Activated naive CD8-positive, alpha-beta T cell treated with anti-CD3 and anti-CD28 coated beads, Interleukin-2, amount 10 ng/mL, durations not matched to agents 7 days and 5 days (primary cell): ENCODE results near the gene RNF150. TPM values are rescaled to one million over a fixed set of nuclear protein-coding genes. Genes with fewer than 3 reads are reported as not detected.

Experiments used
- ATAC-seq: fragments of 150-1000 bp; cut with Tn5 transposase; one replicate; pipeline ENCODE4 v1.10.0; 2021; ENCODE audit warnings: low read depth, moderate library complexity
- POLR2A ChIA-PET: fragments of 350-600 bp; sonication (Branson Sonifier 250); formaldehyde crosslinking; loops from one replicate; lab custom pipeline; 2021; ENCODE audit warnings: antibody characterized with exemption; lab: Charles Lee
- DNase-seq: peaks from one replicate; pipeline ENCODE4 v3.0.0; 2021
- H3K27ac Mint-ChIP-seq: one replicate; pipeline ENCODE4 v1.8.0; 2022; ENCODE audit warnings: mild to moderate bottlenecking, mixed read lengths
- H3K27me3 Mint-ChIP-seq: one replicate; pipeline ENCODE4 v1.8.0; 2022; ENCODE audit warnings: mild to moderate bottlenecking, moderate library complexity, mixed read lengths
- H3K36me3 Mint-ChIP-seq: one replicate; pipeline ENCODE4 v1.8.0; 2021; ENCODE audit warnings: mild to moderate bottlenecking, mixed read lengths
- H3K4me1 Mint-ChIP-seq: one replicate; pipeline ENCODE4 v1.8.0; 2021; ENCODE audit warnings: mixed read lengths
- H3K4me3 Mint-ChIP-seq: one replicate; pipeline ENCODE4 v1.8.0; 2022; ENCODE audit warnings: mild to moderate bottlenecking, moderate library complexity, mixed read lengths
- H3K9me3 Mint-ChIP-seq: one replicate; pipeline ENCODE4 v1.8.0; 2021; ENCODE audit warnings: mixed read lengths
- total RNA-seq, 2 experiments: library from RNA; stranded (reverse); gene quantifications; one replicate each; pipeline ENCODE4 v1.2.3, GENCODE V29; 2021

RNF150 gene
- total RNA-seq, 2 experiments from 2014 or later = not detected

DNA sequence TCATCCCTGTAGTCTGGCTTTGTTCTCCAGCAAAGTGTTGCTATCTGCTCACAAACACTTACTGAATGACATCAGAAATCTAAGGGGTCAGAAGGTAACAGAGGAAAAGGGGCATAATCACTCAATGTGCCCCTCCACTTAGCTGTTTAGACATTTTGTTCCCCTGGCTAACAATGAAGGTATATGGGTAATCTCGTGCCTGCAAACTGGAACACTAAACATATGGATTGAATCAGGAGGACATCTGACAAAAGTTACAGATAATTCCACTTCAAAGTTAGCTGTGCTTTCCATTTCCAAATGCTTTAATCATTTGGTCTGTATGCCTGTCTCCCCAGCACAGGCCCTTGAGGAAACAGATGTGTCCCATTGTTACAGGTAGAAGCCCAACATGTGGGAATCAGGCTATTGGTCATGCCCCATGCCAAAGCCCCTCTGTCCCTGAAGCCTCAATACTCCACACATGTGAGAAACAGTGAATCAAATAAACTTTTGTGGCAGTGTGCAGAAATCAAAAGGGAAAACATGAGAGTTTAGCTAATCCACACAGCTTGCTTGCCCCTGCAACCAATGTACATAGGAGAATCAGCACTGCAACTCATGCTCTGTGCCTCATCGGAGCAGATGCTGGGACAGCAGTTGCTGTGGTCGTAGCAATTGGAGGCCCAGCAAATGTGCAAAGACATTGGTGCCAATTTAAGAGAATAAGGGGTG is 111.7 kb downstream of the RNF150 start:
- no peaks in the 10 kb centered on the region for H3K4me1 Mint-ChIP-seq
- DNase-seq (no peak), ATAC-seq (no peak)
- no peak overlapping the region for H3K4me3 Mint-ChIP-seq
- no peak overlapping the region for H3K27ac Mint-ChIP-seq
- peaks cover 1% of the 10 kb centered on the region for H3K9me3 Mint-ChIP-seq
- no peaks in the 10 kb centered on the region for H3K36me3 Mint-ChIP-seq
- POLR2A ChIA-PET = no interaction called here
- H3K27me3 Mint-ChIP-seq = no peaks in the 10 kb centered on the region

DNA sequence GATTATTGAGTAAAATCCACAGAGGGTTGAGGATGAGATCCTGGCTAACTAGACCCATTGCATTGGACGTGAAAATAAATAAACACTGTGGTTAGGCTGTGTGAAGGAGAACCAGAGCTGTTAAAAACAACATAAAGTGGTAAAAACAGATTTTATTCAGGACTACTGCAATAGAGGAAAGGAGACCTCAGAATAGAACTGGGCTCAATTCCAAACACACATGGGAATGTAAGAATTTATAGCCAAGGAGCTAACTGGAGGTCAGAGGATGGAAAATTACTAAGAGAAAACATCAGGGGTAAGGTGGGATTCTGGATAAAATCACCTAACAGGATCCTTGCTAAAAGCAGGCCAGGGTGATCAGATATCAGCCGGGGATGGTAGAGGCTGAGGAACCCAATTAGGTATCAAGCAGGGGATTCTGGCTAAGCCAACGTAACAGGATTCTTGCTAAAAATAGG is 112.4 kb downstream of the RNF150 start:
- H3K4me1 Mint-ChIP-seq = no peaks in the 10 kb centered on the region
- H3K27me3 Mint-ChIP-seq = no peaks in the 10 kb centered on the region
- H3K9me3 Mint-ChIP-seq = peaks cover 1% of the 10 kb centered on the region
- ATAC-seq = no peak
- H3K36me3 Mint-ChIP-seq = no peaks in the 10 kb centered on the region
- no peak overlapping the region for H3K4me3 Mint-ChIP-seq
- DNase-seq = no peak
- POLR2A ChIA-PET = no interaction called here
- H3K27ac Mint-ChIP-seq = no peak overlapping the region

DNA sequence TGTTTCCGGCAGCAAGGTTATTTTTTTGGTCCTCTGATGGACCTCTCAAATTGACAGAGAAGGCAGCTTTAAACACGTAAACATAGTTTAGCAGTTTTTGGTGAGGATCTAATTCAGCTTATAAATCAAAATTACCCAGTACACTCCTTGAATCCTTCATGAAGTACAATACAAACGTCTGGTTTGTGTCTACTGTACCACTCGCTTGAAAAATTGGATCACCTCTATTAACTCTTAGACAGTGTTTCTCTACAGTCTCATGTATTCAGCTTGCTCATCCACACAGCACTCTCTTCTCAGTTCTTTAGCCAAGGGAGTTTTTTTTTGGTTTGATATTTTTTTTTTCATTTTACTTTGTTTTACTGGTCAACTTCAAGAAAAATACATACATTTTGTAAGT is 113.5 kb downstream of the RNF150 start:
- ATAC-seq = no peak
- Mint-ChIP-seq H3K4me3 (no peak overlapping the region), H3K27me3 (no peaks in the 10 kb centered on the region), H3K36me3 (no peaks in the 10 kb centered on the region), H3K27ac (no peak overlapping the region), H3K4me1 (no peaks in the 10 kb centered on the region), H3K9me3 (peaks cover 1% of the 10 kb centered on the region)
- DNase-seq = no peak
- POLR2A ChIA-PET = no interaction called here

DNA sequence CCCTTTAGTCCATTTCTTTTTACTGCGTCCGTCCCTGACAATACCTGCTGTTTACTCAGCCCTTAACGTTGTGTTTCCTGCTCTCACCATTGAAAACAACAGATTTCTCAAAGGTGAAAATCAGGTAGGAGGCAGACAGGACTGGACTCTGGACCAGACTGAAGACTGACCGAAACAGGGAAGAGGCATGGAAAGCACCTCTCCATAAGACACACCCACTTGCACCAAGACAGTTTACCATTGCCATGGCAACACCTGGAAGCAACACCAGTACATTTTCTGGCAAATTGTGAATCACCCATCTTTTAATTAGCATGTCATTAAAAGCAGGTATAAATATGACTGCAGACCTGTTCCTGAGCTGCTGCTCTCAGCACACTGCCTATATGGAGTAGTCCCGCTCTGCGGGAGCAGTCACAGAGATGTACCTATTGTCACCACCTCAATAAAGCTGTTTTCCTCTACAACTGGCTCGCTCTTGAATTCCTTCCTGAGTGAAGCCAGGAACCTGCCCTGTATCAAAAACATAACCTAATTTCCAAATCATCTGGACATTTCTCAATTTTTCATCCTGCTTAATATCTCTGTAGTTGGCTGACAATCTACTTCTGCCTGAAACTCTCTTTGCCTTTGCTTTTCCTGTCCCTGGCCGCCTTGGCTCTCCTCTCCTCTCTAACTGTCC is 117.0 kb downstream of the RNF150 start:
- Mint-ChIP-seq H3K4me3 (no peak overlapping the region), H3K27ac (no peak overlapping the region), H3K36me3 (no peaks in the 10 kb centered on the region), H3K4me1 (no peaks in the 10 kb centered on the region), H3K9me3 (no peaks in the 10 kb centered on the region), H3K27me3 (no peaks in the 10 kb centered on the region)
- POLR2A ChIA-PET = no interaction called here
- ATAC-seq (no peak), DNase-seq (no peak)

DNA sequence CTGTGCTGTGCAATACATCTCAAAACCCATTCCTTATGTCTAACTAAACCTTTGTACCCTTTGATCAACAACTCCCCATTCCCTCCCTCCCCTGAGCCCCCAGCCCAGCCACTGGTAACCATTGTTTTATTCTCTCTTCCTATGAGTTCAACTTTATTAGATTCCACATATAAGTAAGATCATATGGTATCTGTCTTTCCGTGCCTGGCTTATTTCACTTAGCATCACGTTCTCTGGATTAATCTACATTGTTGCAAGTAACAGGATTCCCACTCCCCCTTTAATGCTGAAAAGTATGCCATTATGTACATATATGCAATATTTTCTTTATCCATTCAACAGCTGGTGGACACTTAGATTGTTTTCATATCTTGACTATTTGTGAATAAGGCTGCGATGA is 119.4 kb downstream of the RNF150 start:
- no peak for DNase-seq
- Mint-ChIP-seq H3K9me3 (no peaks in the 10 kb centered on the region), H3K4me3 (no peak overlapping the region), H3K27ac (no peak overlapping the region), H3K36me3 (no peaks in the 10 kb centered on the region), H3K4me1 (no peaks in the 10 kb centered on the region), H3K27me3 (no peaks in the 10 kb centered on the region)
- no peak for ATAC-seq
- POLR2A ChIA-PET = no interaction called here

DNA sequence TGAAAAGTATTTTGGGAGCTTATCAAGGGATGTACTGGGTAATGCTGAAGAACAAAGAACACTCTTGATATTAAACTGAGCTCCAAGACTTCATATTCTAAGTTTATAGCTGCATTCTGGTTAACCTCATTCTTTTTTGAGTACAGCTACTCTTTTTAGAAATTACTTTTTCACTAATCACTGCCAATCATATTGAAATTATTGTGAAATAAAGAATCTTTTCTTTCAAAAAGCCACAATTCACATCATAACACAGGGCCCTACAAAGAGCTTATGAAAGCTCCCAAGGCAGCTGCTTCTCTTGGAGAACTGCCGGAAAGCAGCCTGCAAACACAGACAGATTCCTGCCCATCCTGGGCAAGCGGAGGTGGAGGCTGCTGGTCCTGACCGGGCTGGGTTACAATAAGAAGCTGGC is 121.4 kb downstream of the RNF150 start:
- Mint-ChIP-seq H3K9me3 (no peaks in the 10 kb centered on the region), H3K4me1 (no peaks in the 10 kb centered on the region), H3K36me3 (no peaks in the 10 kb centered on the region), H3K4me3 (no peak overlapping the region), H3K27ac (no peak overlapping the region), H3K27me3 (no peaks in the 10 kb centered on the region)
- no peak for DNase-seq
- POLR2A ChIA-PET = no interaction called here
- ATAC-seq = no peak

DNA sequence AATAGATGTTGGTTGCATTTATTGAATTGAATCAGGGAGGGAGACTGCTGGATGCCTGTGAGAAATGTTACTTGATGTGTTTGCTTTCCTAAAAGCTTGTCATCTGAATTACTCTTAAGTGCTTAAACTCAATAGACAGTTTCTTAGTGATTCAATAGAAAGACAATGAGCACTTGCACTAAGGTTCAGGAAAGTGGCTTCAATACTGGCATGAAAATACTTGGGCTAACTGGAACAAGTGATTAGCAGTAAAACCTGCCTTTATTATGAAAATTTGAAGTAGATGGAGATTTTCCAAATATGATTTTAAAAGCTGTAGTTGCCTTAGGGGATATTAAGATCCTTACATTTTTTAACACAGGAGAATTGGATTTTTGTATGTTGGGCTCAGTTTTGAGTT is 123.3 kb downstream of the RNF150 start:
- H3K27me3 Mint-ChIP-seq = no peaks in the 10 kb centered on the region
- H3K27ac Mint-ChIP-seq = no peak overlapping the region
- ATAC-seq (no peak), DNase-seq (no peak)
- no peaks in the 10 kb centered on the region for H3K36me3 Mint-ChIP-seq
- no peak overlapping the region for H3K4me3 Mint-ChIP-seq
- no peaks in the 10 kb centered on the region for H3K4me1 Mint-ChIP-seq
- no peaks in the 10 kb centered on the region for H3K9me3 Mint-ChIP-seq
- POLR2A ChIA-PET = no interaction called here

DNA sequence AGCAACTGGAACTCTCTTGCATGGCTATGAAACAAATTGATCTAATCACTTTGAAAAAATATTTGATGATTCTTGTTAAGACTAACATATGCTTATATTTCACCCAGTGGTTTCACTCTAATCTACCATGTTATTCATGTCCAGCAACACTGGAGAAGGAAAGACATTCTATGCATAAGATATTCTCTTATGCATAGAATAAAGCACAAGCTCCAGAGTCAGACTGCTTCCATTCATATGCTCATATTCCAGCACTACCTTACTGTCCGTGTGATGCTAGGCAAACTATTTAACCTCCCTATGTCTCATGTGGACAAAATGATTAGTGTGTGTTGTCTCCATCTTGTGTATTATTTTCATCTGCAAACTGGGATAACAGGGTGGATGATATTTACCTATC is 124.1 kb downstream of the RNF150 start:
- Mint-ChIP-seq H3K9me3 (no peaks in the 10 kb centered on the region), H3K27ac (no peak overlapping the region), H3K36me3 (no peaks in the 10 kb centered on the region), H3K4me3 (no peak overlapping the region), H3K4me1 (no peaks in the 10 kb centered on the region), H3K27me3 (no peaks in the 10 kb centered on the region)
- DNase-seq (no peak), ATAC-seq (no peak)
- POLR2A ChIA-PET = no interaction called here

DNA sequence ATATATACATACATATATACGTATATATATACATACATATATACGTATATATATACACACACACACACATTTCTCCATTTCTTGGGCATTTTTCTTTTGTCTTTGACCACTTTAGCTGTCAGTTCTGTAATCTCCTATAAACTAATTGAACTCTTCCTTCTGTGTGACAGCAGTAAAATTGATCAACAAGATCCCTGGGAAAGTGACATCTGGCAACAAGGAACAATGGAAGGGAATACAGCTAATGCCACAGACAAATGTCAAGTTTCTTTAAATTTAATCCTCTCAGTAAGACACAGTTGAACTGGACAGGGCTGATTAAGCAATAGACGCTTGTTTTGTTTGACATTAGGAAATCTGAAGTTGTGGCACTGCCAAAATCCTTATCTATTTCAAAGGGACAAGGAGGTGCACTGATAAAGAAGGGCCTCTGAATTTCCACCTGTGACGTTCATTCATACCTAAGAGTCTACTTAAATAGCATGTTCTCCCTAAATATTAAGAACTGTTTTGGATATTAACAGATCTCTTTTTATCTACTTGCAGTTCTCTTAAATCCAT is 126.9 kb downstream of the RNF150 start:
- POLR2A ChIA-PET = no interaction called here
- Mint-ChIP-seq H3K4me1 (no peaks in the 10 kb centered on the region), H3K4me3 (no peak overlapping the region), H3K36me3 (no peaks in the 10 kb centered on the region), H3K27ac (no peak overlapping the region), H3K9me3 (no peaks in the 10 kb centered on the region), H3K27me3 (no peaks in the 10 kb centered on the region)
- ATAC-seq = no peak
- DNase-seq = no peak

DNA sequence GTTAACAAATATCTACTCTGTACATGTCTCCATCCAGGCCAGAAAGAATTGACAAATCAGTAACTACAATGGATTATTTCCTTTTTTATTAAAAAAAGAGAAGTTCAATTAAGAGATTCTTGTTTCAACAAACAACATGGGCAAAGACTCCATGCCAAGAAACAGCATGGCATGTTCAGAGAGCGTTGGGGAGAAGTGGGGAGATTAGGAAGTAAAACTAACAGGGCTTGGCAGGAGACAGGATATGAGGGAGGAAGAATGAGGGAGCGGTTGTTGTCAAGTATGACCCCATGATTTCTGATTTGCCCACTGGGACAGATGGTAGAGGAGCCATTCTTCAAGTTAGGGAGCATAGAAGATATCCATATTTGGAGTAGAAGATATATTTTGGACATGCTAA is 128.4 kb downstream of the RNF150 start:
- no peaks in the 10 kb centered on the region for H3K27me3 Mint-ChIP-seq
- ATAC-seq (no peak), DNase-seq (no peak)
- no peaks in the 10 kb centered on the region for H3K36me3 Mint-ChIP-seq
- POLR2A ChIA-PET = no interaction called here
- no peak overlapping the region for H3K4me3 Mint-ChIP-seq
- H3K27ac Mint-ChIP-seq = no peak overlapping the region
- no peaks in the 10 kb centered on the region for H3K4me1 Mint-ChIP-seq
- no peaks in the 10 kb centered on the region for H3K9me3 Mint-ChIP-seq

DNA sequence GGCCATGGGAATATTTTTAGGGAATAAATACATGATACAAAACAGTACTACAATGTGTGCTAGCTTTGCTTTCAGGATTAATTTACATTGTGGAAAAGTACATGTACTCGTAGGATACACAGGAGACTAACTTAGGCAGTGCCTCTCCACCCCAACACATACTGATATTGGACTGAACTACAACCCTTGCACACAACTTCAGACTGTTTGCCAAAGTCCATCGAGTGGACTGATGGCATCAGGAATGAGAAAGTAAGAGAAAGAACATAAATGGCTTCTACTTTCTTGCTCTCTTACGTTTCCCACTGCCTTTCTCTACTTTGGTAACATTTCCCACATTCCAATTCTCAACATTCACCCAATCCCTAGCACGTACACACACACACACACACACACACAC is 130.1 kb downstream of the RNF150 start:
- Mint-ChIP-seq H3K9me3 (no peaks in the 10 kb centered on the region), H3K27me3 (no peaks in the 10 kb centered on the region), H3K4me3 (no peak overlapping the region), H3K27ac (no peak overlapping the region), H3K4me1 (no peaks in the 10 kb centered on the region), H3K36me3 (no peaks in the 10 kb centered on the region)
- no peak for DNase-seq
- POLR2A ChIA-PET = no interaction called here
- ATAC-seq = no peak

DNA sequence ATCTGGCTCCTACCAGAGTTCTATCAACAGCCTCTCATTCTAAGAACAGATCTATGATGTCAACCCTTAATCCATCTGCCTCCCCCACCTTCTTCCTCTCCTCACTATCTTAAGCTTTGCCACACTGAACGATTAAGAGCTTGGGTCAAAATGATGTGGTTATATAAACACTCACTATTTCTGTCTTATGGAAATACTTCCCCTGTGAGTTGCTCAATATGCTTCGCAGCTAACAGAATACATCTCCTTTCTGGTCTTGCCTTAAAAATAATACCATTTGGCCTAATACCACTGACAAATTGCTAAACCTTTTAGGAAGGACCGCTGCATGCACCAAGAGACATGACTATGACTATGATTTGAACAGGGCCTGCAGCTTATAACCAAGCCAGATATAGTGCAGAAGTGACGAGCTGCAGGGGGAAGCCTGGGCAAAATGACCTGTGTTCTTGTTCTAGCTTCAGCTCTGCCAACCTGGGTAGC is 130.9 kb downstream of the RNF150 start:
- POLR2A ChIA-PET = no interaction called here
- Mint-ChIP-seq H3K36me3 (no peaks in the 10 kb centered on the region), H3K4me3 (no peak overlapping the region), H3K4me1 (no peaks in the 10 kb centered on the region), H3K27ac (no peak overlapping the region), H3K27me3 (no peaks in the 10 kb centered on the region), H3K9me3 (no peaks in the 10 kb centered on the region)
- ATAC-seq (no peak), DNase-seq (no peak)

DNA sequence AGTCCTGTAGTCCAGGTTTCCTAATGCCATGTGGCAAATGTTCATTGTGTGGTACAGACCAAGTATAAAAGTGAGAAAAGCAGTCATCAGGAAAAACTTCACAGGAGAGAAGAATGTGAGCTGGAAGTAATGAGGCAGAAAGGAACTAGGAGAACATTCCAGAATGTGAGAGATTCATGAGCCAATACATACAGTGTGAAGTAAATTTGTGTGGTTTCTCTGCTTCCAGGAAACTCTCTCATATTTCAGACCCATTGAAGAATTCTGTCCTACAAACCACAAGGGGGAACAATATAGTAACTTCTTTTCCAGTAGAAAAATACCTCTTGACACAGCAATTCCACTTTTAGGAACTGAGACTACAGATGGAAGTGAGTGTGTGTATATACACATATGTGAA is 136.5 kb downstream of the RNF150 start:
- no peak overlapping the region for H3K4me3 Mint-ChIP-seq

DNA sequence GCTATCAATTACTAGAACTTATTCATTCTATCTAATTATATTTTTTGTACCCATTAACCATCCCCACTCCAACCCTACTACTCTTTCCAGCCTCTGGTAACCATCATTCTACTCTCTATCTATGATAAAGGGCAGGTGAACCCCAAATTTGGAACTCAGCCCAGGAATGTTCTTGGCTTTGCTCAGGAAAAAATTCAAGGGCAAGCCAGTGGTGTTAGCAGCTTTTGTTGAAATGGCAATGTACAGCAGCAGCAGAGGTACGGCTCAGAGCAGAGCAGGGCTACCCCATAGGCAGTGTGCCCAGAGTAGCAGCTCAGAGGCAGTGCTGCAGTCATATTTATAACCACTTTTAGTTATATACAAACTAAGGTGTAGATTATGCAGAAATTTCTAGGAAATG is 138.2 kb downstream of the RNF150 start:
- Mint-ChIP-seq H3K27ac (no peak overlapping the region), H3K27me3 (no peaks in the 10 kb centered on the region), H3K4me1 (no peaks in the 10 kb centered on the region), H3K36me3 (no peaks in the 10 kb centered on the region), H3K9me3 (no peaks in the 10 kb centered on the region), H3K4me3 (no peak overlapping the region)
- DNase-seq = no peak
- no peak for ATAC-seq
- POLR2A ChIA-PET = no interaction called here

More for the DNA sequence above, 136.5 kb downstream of the RNF150 start:
- Mint-ChIP-seq H3K9me3 (no peaks in the 10 kb centered on the region), H3K27me3 (no peaks in the 10 kb centered on the region), H3K36me3 (no peaks in the 10 kb centered on the region), H3K27ac (no peak overlapping the region), H3K4me1 (no peaks in the 10 kb centered on the region)
- ATAC-seq = no peak
- DNase-seq = no peak
- POLR2A ChIA-PET = no interaction called here
